SK-N-SH (cell line): ENCODE measurements around the gene EFNA3. TPM values are rescaled to one million over a fixed set of nuclear protein-coding genes. Genes with fewer than 3 reads are reported as not detected.

Experiments used
- CTCF ChIA-PET: fragments of 300-600, 350-600 bp; formaldehyde crosslinking; extraction: SDS; loops from one replicate; lab custom pipeline; 2021; lab: Yijun Ruan, JAX
- POLR2A ChIA-PET: fragments of 350-600 bp; sonication (Branson Sonifier 250); formaldehyde crosslinking; extraction: SDS; loops from one replicate; lab custom pipeline; 2020; ENCODE audit warnings: antibody characterized with exemption, inconsistent platforms; lab: Yijun Ruan, JAX
- DNase-seq: peaks from one replicate; pipeline ENCODE4 v3.0.0; 2012
- H2AFZ ChIP-seq: fragments of 200-600 bp; sonication (generic); 2 replicates; pipeline ENCODE4 v1.8.1; 2016; ENCODE audit warnings: antibody characterized with exemption, mild to moderate bottlenecking, low read depth
- H3F3A ChIP-seq: fragments of 200-600 bp; sonication (generic); replicated peaks from 2 replicates; pipeline ENCODE3; 2016; ENCODE audit warnings: antibody characterized with exemption, mild to moderate bottlenecking; ENCODE audit not compliant: insufficient read depth
- H3K27ac ChIP-seq, 2 experiments: fragments of 200-500 bp in 1 of 2; fragments of 200-600 bp in 1 of 2; sonication (Bioruptor generic) in 1 of 2; sonication (generic), shearing (Covaris generic) in 1 of 2; 2 replicates each; pipeline versions ENCODE4 v1.5.1 to v1.6.1; 2014 to 2016; ENCODE audit warnings: low read depth in 2 of 2, inconsistent platforms in 1 of 2, low read length in 1 of 2, mild to moderate bottlenecking in 1 of 2, mixed read lengths in 1 of 2
- H3K27me3 ChIP-seq: fragments of 200-600 bp; sonication (generic), shearing (Covaris generic); 2 replicates; pipeline ENCODE4 v1.6.1; 2016; ENCODE audit warnings: mixed run types; ENCODE audit not compliant: insufficient read depth
- H3K36me3 ChIP-seq, 2 experiments: fragments of 200-500 bp in 1 of 2; fragments of 200-600 bp in 1 of 2; sonication (Bioruptor generic) in 1 of 2; sonication (generic) in 1 of 2; replicated peaks in 1 of 2; 2 replicates each; pipeline versions ENCODE3 to v1.5.1; 2014 to 2016; ENCODE audit warnings: low read length in 1 of 2, mild to moderate bottlenecking in 1 of 2; ENCODE audit not compliant: insufficient read depth in 2 of 2, control insufficient read depth in 1 of 2
- H3K4me1 ChIP-seq, 2 experiments: fragments of 200-500 bp in 1 of 2; fragments of 200-600 bp in 1 of 2; sonication (Bioruptor generic) in 1 of 2; sonication (generic), shearing (Covaris generic) in 1 of 2; 2 replicates each; pipeline versions ENCODE4 v1.5.1 to v1.6.1; 2014 to 2016; ENCODE audit warnings: low read depth in 1 of 2, low read length in 1 of 2, mixed run types in 1 of 2; ENCODE audit not compliant: insufficient read depth in 2 of 2, control insufficient read depth in 1 of 2
- H3K4me2 ChIP-seq: fragments of 200-600 bp; sonication (generic), shearing (Covaris generic); 2 replicates; pipeline ENCODE4 v1.6.1; 2017; ENCODE audit warnings: mixed run types
- H3K4me3 ChIP-seq, 2 experiments: fragments of 200-500 bp in 1 of 2; fragments of 200-600 bp in 1 of 2; sonication (Bioruptor generic) in 1 of 2; sonication (generic), shearing (Covaris generic) in 1 of 2; 2 replicates each; pipeline versions ENCODE4 v1.5.1 to v1.8.1; 2014 to 2016; ENCODE audit warnings: low read depth in 2 of 2, inconsistent platforms in 1 of 2, low read length in 1 of 2, mild to moderate bottlenecking in 1 of 2, mixed read lengths in 1 of 2, moderate library complexity in 1 of 2
- H3K79me2 ChIP-seq: fragments of 200-600 bp; sonication (generic); 2 replicates; pipeline ENCODE4 v1.8.1; 2017; ENCODE audit warnings: mild to moderate bottlenecking; ENCODE audit not compliant: insufficient read depth
- H3K9ac ChIP-seq: fragments of 200-600 bp; sonication (generic); 2 replicates; pipeline ENCODE4 v1.6.1; 2017; ENCODE audit warnings: mixed run types
- H3K9me2 ChIP-seq: fragments of 200-600 bp; sonication (generic); 2 replicates; pipeline ENCODE4 v1.6.1; 2017; ENCODE audit warnings: mixed run types
- H3K9me3 ChIP-seq: fragments of 200-600 bp; sonication (generic); 2 replicates; pipeline ENCODE4 v1.6.1; 2017; ENCODE audit warnings: mixed run types, mild to moderate bottlenecking, moderate library complexity
- H4K20me1 ChIP-seq: fragments of 200-600 bp; sonication (generic); 2 replicates; pipeline ENCODE4 v1.6.1; 2017; ENCODE audit warnings: mild to moderate bottlenecking, mixed run types; ENCODE audit not compliant: insufficient read depth
- RFX5 ChIP-seq: IDR thresholded peaks from 2 replicates; pipeline ENCODE4 v1.6.1; 2012; ENCODE audit warnings: mild to moderate bottlenecking, improper control_type of control experiment, low read length
- TEAD4 ChIP-seq: IDR thresholded peaks from 2 replicates; pipeline ENCODE4 v1.4.0; 2012; ENCODE audit warnings: mild to moderate bottlenecking, borderline replicate concordance; ENCODE audit not compliant: insufficient read depth
- USF2 ChIP-seq: fragments of 150-350 bp; IDR thresholded peaks from 2 replicates; pipeline ENCODE4 v1.6.1; 2017; ENCODE audit warnings: antibody characterized with exemption, low read length, low read depth, borderline replicate concordance
- WGBS: methylation state at CpG from one replicate; pipeline ENCODE4 v1.1.6; 2017; ENCODE audit warnings: low lambda C conversion rate; 5-methylcytosine and 5-hydroxymethylcytosine counted together
- polyA plus RNA-seq, 3 experiments: library from polyadenylated mRNA; depleted of rRNA; stranded (reverse); fragments of >200 nt; gene quantifications; 2 replicates each; pipeline ENCODE4 v1.2.3, GENCODE V29; 2012
- TF ChIP-seq, protein P1 (sequence below): IDR thresholded peaks from 2 replicates; pipeline ENCODE4 v1.4.0; 2012; ENCODE audit warnings: low read depth, borderline replicate concordance

Gene EFNA3
- polyA plus RNA-seq, 1 of the 3 experiments (the other 2 are of a cell fraction), result 6.0 TPM

GRCh38 chr1:155123801-155124200 is 45.2 kb downstream of the EFNA3 start:
- Histone ChIP-seq H3K9me2 (no peaks in the 10 kb centered on the region), H3K4me1 (peaks cover 4 to 26% of the 10 kb centered on the region in 2 experiments; a peak in 3 of 4 replicates), H3K27me3 (no peaks in the 10 kb centered on the region; the same call in 1 of the 2 replicates), H3K79me2 (no peaks in the 10 kb centered on the region), H3K27ac (no peak overlapping the region), H2AFZ (no peak overlapping the region), H3K9ac (no peak overlapping the region), H4K20me1 (no peaks in the 10 kb centered on the region), H3K9me3 (no peaks in the 10 kb centered on the region), H3K4me2 (no peak overlapping the region), H3F3A (no peaks in the 10 kb centered on the region), H3K4me3 (no peak overlapping the region), H3K36me3 (no peaks in the 10 kb centered on the region)
- no peak for DNase-seq
- 86% methylated on average over 4 of the region's 4 CpGs for WGBS
- no peak for TF ChIP-seq USF2
- ChIA-PET POLR2A (no interaction called here), CTCF (interaction anchor here (2.4 to 9.7 kb wide), 4 partner anchors 9 to 44 kb away, joined by 5 to 67 read pairs (median 16); no protein-coding TSS in a partner anchor)

- POLR2A ChIA-PET, result no interaction called here
- no peak overlapping the region for H3K4me3 ChIP-seq
- H3K27me3 ChIP-seq, result no peaks in the 10 kb centered on the region; the same call in 1 of the 2 replicates
- 64% methylated on average over 15 of the region's 16 CpGs for WGBS
- H3K9me2 ChIP-seq, result no peaks in the 10 kb centered on the region
- H3K4me1 ChIP-seq, result peaks cover 14 to 36% of the 10 kb centered on the region in 2 experiments
- no peaks in the 10 kb centered on the region for H3K9me3 ChIP-seq
- TF ChIP-seq, protein P1, sequence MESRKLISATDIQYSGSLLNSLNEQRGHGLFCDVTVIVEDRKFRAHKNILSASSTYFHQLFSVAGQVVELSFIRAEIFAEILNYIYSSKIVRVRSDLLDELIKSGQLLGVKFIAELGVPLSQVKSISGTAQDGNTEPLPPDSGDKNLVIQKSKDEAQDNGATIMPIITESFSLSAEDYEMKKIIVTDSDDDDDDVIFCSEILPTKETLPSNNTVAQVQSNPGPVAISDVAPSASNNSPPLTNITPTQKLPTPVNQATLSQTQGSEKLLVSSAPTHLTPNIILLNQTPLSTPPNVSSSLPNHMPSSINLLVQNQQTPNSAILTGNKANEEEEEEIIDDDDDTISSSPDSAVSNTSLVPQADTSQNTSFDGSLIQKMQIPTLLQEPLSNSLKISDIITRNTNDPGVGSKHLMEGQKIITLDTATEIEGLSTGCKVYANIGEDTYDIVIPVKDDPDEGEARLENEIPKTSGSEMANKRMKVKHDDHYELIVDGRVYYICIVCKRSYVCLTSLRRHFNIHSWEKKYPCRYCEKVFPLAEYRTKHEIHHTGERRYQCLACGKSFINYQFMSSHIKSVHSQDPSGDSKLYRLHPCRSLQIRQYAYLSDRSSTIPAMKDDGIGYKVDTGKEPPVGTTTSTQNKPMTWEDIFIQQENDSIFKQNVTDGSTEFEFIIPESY, result no peak
- TF ChIP-seq TEAD4, result 0 out of 2 replicates have a peak, but pooled peaks have one; percentile 24
- TF ChIP-seq, all 33 proteins: peak for 1
- no peaks in the 10 kb centered on the region for H3K79me2 ChIP-seq
- H3K9ac ChIP-seq, result no peak overlapping the region
- DNase-seq, result no peak
- H3K27ac ChIP-seq, result no peak overlapping the region
- H2AFZ ChIP-seq, result no peak overlapping the region
- no peak overlapping the region for H3K4me2 ChIP-seq
- CTCF ChIA-PET, result interaction anchor here (1.1 to 9.7 kb wide), 8 partner anchors 10 to 82 kb away, joined by 3 to 67 read pairs (median 6); partner anchors contain the start of gene KRTCAP2
- no peaks in the 10 kb centered on the region for H3F3A ChIP-seq
- H3K36me3 ChIP-seq, result no peaks in the 10 kb centered on the region
- H4K20me1 ChIP-seq, result no peaks in the 10 kb centered on the region
Measured at GRCh38 chr1:155124503-155125463, 46.1 kb downstream of the EFNA3 start.

- DNase-seq, result no peak
- H3K79me2 ChIP-seq, result no peaks in the 10 kb centered on the region
- POLR2A ChIA-PET, result no interaction called here
- WGBS, result 92% methylated on average over 3 of the region's 11 CpGs
- H4K20me1 ChIP-seq, result no peaks in the 10 kb centered on the region
- no peaks in the 10 kb centered on the region for H3K9me2 ChIP-seq
- no peak for TF ChIP-seq RFX5
- TF ChIP-seq, all 33 proteins: peak for 0
- H3K36me3 ChIP-seq, result no peaks in the 10 kb centered on the region
- H3F3A ChIP-seq, result no peaks in the 10 kb centered on the region
- CTCF ChIA-PET, result interaction anchor here (1.0 to 9.7 kb wide), 8 partner anchors 11 to 82 kb away, joined by 3 to 67 read pairs (median 5); partner anchors contain the start of gene KRTCAP2
- H3K9me3 ChIP-seq, result no peaks in the 10 kb centered on the region
- H3K4me3 ChIP-seq, result no peak overlapping the region
- peaks cover 19 to 43% of the 10 kb centered on the region in 2 experiments for H3K4me1 ChIP-seq
- no peaks in the 10 kb centered on the region; the same call in 1 of the 2 replicates for H3K27me3 ChIP-seq
- H3K9ac ChIP-seq, result no peak overlapping the region
- H3K27ac ChIP-seq, result no peak overlapping the region
- no peak overlapping the region for H2AFZ ChIP-seq
- H3K4me2 ChIP-seq, result no peak overlapping the region
Measured at GRCh38 chr1:155125511-155125945, 46.9 kb downstream of the EFNA3 start.
